Neural cell (in vitro differentiated cells): ENCODE results near the gene DOP1B. TPM values are rescaled to one million over a fixed set of nuclear protein-coding genes. Genes with fewer than 3 reads are reported as not detected.

Experiments used
- H2AFZ ChIP-seq: fragments of 200-600, 300-800 bp; sonication (generic), shearing (Covaris generic); 2 replicates; pipeline ENCODE4 v1.6.0; 2014; ENCODE audit warnings: low read depth, mild to moderate bottlenecking, antibody characterized with exemption, low read length, moderate library complexity
- H3F3A ChIP-seq: fragments of 200-600 bp; shearing (Covaris generic); 2 replicates; pipeline ENCODE4 v1.6.1; 2016; ENCODE audit warnings: mild to moderate bottlenecking, moderate library complexity, mixed read lengths, antibody characterized with exemption, low read length; ENCODE audit not compliant: insufficient read depth, poor library complexity, severe bottlenecking
- H3K27ac ChIP-seq: fragments of 200-600, 300-800 bp; sonication (generic), shearing (Covaris generic); 2 replicates; pipeline ENCODE4 v1.5.1; 2014; ENCODE audit warnings: mild to moderate bottlenecking, low read length, moderate library complexity
- H3K27me3 ChIP-seq: fragments of 300-800, 200-600 bp; sonication (generic), shearing (Covaris generic); 2 replicates; pipeline ENCODE4 v1.6.0; 2014; ENCODE audit warnings: mild to moderate bottlenecking, low read depth, low read length, moderate library complexity; ENCODE audit not compliant: insufficient read depth
- H3K36me3 ChIP-seq: fragments of 300-800, 200-600 bp; sonication (generic), shearing (Covaris generic); 2 replicates; pipeline ENCODE4 v1.5.1; 2014; ENCODE audit warnings: mild to moderate bottlenecking, antibody characterized with exemption, low read length, moderate library complexity; ENCODE audit not compliant: insufficient read depth
- H3K4me2 ChIP-seq: fragments of 300-800, 200-600 bp; sonication (generic), shearing (Covaris generic); 2 replicates; pipeline ENCODE4 v1.6.0; 2014; ENCODE audit warnings: mild to moderate bottlenecking, low read length
- H3K4me3 ChIP-seq: fragments of 300-800, 200-600 bp; sonication (generic), shearing (Covaris generic); 2 replicates; pipeline ENCODE4 v1.5.1; 2014; ENCODE audit warnings: mild to moderate bottlenecking, low read length, moderate library complexity
- H3K79me2 ChIP-seq: fragments of 200-600 bp; shearing (Covaris generic); replicated peaks from 2 replicates; pipeline ENCODE4 v1.6.0; 2014; ENCODE audit warnings: mild to moderate bottlenecking, low read length, moderate library complexity; ENCODE audit not compliant: insufficient read depth
- H3K9ac ChIP-seq: fragments of 300-800, 200-600 bp; sonication (generic), shearing (Covaris generic); 2 replicates; pipeline ENCODE4 v1.6.1; 2016; ENCODE audit warnings: mild to moderate bottlenecking, low read length, mixed read lengths
- H3K9me2 ChIP-seq: fragments of 200-600 bp; shearing (Covaris generic); 2 replicates; pipeline ENCODE4 v1.6.1; 2016; ENCODE audit warnings: mild to moderate bottlenecking, low read length, mixed read lengths; ENCODE audit not compliant: insufficient read depth
- H3K9me3 ChIP-seq: fragments of 200-600, 300-800 bp; sonication (generic), shearing (Covaris generic); 2 replicates; pipeline ENCODE4 v1.6.1; 2016; ENCODE audit warnings: mild to moderate bottlenecking, mixed run types, low read length, moderate library complexity, mixed read lengths
- H4K20me1 ChIP-seq: fragments of 200-600 bp; shearing (Covaris generic); 2 replicates; pipeline ENCODE4 v1.6.1; 2016; ENCODE audit warnings: mild to moderate bottlenecking, mixed run types; ENCODE audit not compliant: insufficient read depth
- EP300 ChIP-seq: fragments of 450-650 bp; conservative IDR thresholded peaks from 2 replicates; pipeline ENCODE4 v1.6.1; 2014; ENCODE audit warnings: antibody characterized with exemption, mild to moderate bottlenecking, moderate library complexity; ENCODE audit not compliant: poor library complexity, severe bottlenecking
- EZH2 ChIP-seq: fragments of 200-600, 300-800 bp; shearing (Covaris generic), sonication (generic); IDR thresholded peaks from 2 replicates; pipeline ENCODE4 v1.6.1; 2014; ENCODE audit warnings: antibody characterized with exemption, low read length, borderline replicate concordance, mild to moderate bottlenecking; ENCODE audit not compliant: insufficient read depth, poor library complexity, severe bottlenecking
- MXI1 ChIP-seq: fragments of 450-650 bp; conservative IDR thresholded peaks from 2 replicates; pipeline ENCODE4 v1.6.1; 2014; ENCODE audit warnings: antibody characterized with exemption, mild to moderate bottlenecking; ENCODE audit not compliant: poor library complexity, severe bottlenecking
- POLR2AphosphoS5 ChIP-seq: IDR thresholded peaks from 2 replicates; pipeline ENCODE4 v1.6.1; 2012
- RAD21 ChIP-seq: fragments of 450-650 bp; conservative IDR thresholded peaks from 2 replicates; pipeline ENCODE4 v1.6.1; 2014; ENCODE audit warnings: antibody characterized with exemption, mild to moderate bottlenecking, moderate library complexity
- REST ChIP-seq: IDR thresholded peaks from 2 replicates; pipeline ENCODE4 v1.6.1; 2012; ENCODE audit warnings: borderline replicate concordance
- SMC3 ChIP-seq: fragments of 450-650 bp; conservative IDR thresholded peaks from 2 replicates; pipeline ENCODE4 v1.6.1; 2014; ENCODE audit warnings: antibody characterized with exemption, mild to moderate bottlenecking, moderate library complexity; ENCODE audit not compliant: poor library complexity
- TAF1 ChIP-seq: IDR thresholded peaks from 2 replicates; pipeline ENCODE4 v1.6.1; 2012; ENCODE audit warnings: low read depth
- polyA plus RNA-seq: library from polyadenylated mRNA; depleted of rRNA; stranded (reverse); fragments of >200 nt; gene quantifications from 2 replicates; pipeline ENCODE4 v1.2.3, GENCODE V29; 2014
- TF ChIP-seq, protein P1 (sequence below): fragments of 450-650 bp; IDR thresholded peaks from 2 replicates; pipeline ENCODE4 v1.5.1; 2014; ENCODE audit warnings: antibody characterized with exemption, mild to moderate bottlenecking, moderate library complexity; ENCODE audit not compliant: poor library complexity, severe bottlenecking

The DOP1B gene
- polyA plus RNA-seq, 1 donor from 2014 or later: 14.0 TPM

DNA sequence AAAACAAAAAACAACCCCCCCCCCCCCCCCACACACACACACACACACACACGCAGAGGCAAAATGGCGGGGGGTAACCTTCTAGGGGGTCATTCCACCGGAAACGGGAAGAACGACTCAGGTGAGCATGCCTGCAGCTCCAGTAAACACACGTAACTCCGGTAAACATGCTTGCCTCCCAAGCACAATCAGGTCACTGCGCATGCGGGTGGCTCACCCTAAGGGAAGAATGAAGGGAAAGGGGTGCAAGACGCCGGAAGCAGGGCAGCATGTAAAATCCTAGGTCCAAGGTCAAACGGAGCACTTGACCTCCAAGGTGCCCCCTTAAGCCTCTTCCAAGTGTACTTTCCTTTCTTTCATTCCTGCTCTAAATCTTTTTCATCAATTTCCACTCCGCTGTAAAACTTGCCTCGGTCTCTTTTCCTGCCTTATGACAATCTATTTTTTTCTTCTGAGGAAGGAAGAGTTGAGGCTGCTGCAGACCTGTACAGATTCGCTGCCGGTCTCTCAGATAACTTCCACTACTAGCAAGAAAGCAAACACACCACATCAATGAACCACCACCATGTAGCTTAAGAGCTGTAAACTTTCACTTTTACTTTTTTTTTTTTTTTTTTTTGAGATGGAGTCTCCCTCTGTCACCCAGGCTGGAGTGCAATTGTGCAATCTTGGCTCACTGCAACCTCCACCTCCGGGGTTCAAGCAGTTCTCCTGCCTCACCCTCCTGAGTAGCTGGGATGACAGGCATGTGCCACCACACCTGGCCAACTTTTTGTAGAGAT is 42.8 kb upstream of the DOP1B start:
- TF ChIP-seq, protein P1, sequence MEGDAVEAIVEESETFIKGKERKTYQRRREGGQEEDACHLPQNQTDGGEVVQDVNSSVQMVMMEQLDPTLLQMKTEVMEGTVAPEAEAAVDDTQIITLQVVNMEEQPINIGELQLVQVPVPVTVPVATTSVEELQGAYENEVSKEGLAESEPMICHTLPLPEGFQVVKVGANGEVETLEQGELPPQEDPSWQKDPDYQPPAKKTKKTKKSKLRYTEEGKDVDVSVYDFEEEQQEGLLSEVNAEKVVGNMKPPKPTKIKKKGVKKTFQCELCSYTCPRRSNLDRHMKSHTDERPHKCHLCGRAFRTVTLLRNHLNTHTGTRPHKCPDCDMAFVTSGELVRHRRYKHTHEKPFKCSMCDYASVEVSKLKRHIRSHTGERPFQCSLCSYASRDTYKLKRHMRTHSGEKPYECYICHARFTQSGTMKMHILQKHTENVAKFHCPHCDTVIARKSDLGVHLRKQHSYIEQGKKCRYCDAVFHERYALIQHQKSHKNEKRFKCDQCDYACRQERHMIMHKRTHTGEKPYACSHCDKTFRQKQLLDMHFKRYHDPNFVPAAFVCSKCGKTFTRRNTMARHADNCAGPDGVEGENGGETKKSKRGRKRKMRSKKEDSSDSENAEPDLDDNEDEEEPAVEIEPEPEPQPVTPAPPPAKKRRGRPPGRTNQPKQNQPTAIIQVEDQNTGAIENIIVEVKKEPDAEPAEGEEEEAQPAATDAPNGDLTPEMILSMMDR: no peak
- no peak for TF ChIP-seq SMC3
- no peak for TF ChIP-seq POLR2AphosphoS5
- no peak for TF ChIP-seq RAD21
- Histone ChIP-seq H3K27me3 (no peaks in the 10 kb centered on the region), H2AFZ (no peak overlapping the region)

GRCh38 chr21:36115138-36115730 is 41.4 kb upstream of the DOP1B start:
- H3K79me2 ChIP-seq: no peaks in the 10 kb centered on the region

More for the DNA sequence above, 42.8 kb upstream of the DOP1B start:
- Histone ChIP-seq H3K9me3 (no peaks in the 10 kb centered on the region), H3K36me3 (no peaks in the 10 kb centered on the region), H3K27ac (no peak overlapping the region), H4K20me1 (no peaks in the 10 kb centered on the region), H3F3A (no peaks in the 10 kb centered on the region), H3K4me3 (no peak overlapping the region), H3K9ac (no peak overlapping the region), H3K9me2 (no peaks in the 10 kb centered on the region), H3K4me2 (no peak overlapping the region), H3K79me2 (no peaks in the 10 kb centered on the region)

More at GRCh38 chr21:36115138-36115730, 41.4 kb upstream of the DOP1B start:
- Histone ChIP-seq H4K20me1 (no peaks in the 10 kb centered on the region), H3K4me3 (no peak overlapping the region), H3K36me3 (no peaks in the 10 kb centered on the region), H3K27ac (no peak overlapping the region), H3K9me2 (no peaks in the 10 kb centered on the region), H3K4me2 (no peak overlapping the region), H2AFZ (no peak overlapping the region), H3K9me3 (no peaks in the 10 kb centered on the region), H3K9ac (no peak overlapping the region), H3F3A (no peaks in the 10 kb centered on the region), H3K27me3 (no peaks in the 10 kb centered on the region)
- no peak for TF ChIP-seq REST
- TF ChIP-seq POLR2AphosphoS5: no peak
- no peak for TF ChIP-seq SMC3
- no peak for TF ChIP-seq EZH2
- TF ChIP-seq, protein P1: no peak
- no peak for TF ChIP-seq EP300
- no peak for TF ChIP-seq TAF1
- TF ChIP-seq RAD21: no peak
- TF ChIP-seq MXI1: no peak
